GM12874 (cell line): ENCODE data around the gene NTM.

Experiments
- TF ChIP-seq, protein P1 (sequence below): IDR thresholded peaks from 2 replicates; pipeline ENCODE4 v1.5.1; 2011; ENCODE audit warnings: low read depth, mild to moderate bottlenecking, control low read depth, low read length, moderate library complexity; ENCODE audit not compliant: insufficient read depth

Gene NTM

GRCh38 chr11:132060567-132060966 is 690.2 kb downstream of the NTM start:
- TF ChIP-seq, protein P1, sequence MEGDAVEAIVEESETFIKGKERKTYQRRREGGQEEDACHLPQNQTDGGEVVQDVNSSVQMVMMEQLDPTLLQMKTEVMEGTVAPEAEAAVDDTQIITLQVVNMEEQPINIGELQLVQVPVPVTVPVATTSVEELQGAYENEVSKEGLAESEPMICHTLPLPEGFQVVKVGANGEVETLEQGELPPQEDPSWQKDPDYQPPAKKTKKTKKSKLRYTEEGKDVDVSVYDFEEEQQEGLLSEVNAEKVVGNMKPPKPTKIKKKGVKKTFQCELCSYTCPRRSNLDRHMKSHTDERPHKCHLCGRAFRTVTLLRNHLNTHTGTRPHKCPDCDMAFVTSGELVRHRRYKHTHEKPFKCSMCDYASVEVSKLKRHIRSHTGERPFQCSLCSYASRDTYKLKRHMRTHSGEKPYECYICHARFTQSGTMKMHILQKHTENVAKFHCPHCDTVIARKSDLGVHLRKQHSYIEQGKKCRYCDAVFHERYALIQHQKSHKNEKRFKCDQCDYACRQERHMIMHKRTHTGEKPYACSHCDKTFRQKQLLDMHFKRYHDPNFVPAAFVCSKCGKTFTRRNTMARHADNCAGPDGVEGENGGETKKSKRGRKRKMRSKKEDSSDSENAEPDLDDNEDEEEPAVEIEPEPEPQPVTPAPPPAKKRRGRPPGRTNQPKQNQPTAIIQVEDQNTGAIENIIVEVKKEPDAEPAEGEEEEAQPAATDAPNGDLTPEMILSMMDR = no peak

GRCh38 chr11:132062031-132062430 is 691.6 kb downstream of the NTM start:
- TF ChIP-seq, protein P1 = no peak

- TF ChIP-seq, protein P1 = no peak
These were observed 692.1 kb downstream of the NTM start for GRCh38 chr11:132062541-132062940.

DNA sequence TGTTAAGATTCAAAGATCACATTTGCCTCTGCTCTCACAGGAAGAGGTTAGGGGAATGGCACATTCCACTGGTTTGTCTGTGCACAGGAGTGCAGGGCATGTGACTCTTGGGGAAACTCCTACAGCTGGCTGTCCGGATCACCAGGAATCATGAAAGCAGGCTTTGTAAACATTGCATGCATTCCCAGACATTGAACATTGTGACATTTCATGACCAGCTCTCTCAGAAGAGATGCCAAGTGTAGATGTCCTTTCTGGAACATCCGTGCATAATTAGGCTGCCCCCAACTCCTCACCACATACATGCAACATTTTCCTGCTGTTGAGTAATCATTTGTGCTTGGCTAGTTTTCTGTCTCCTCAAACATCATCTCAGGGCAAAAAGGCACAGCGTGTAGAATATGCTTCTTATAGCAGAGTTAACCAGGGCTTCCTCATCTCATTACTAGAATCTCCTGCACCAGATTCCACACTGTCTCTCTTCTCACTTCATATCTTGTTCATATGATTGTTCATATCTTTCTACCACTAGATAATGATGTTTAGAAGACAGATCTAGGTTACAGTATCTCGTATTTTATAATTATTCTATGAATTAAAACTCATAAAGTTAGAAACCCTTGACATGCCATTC is 694.7 kb downstream of the NTM start:
- TF ChIP-seq, protein P1 = no peak

- TF ChIP-seq, protein P1 = no peak
These were observed 698.1 kb downstream of the NTM start for GRCh38 chr11:132068556-132068955.

GRCh38 chr11:132072044-132072857 is 701.8 kb downstream of the NTM start:
- TF ChIP-seq, protein P1 = no peak

- TF ChIP-seq, protein P1 = no peak
These were observed 702.4 kb downstream of the NTM start for GRCh38 chr11:132072858-132073211.
